Smooth muscle cell (in vitro differentiated cells): ENCODE data around the gene TMEM106B. TPM values are rescaled to one million over a fixed set of nuclear protein-coding genes. Genes with fewer than 3 reads are reported as not detected.

Source experiments
- DNase-seq: peaks from one replicate; lab custom pipeline; 2025; ENCODE audit not compliant: unreplicated experiment; lab: John Stamatoyannopoulos, UW
- H2AFZ ChIP-seq: fragments of 200-600 bp; sonication (generic); 2 replicates; pipeline ENCODE4 v1.6.0; 2016; ENCODE audit warnings: antibody characterized with exemption, low read depth, mild to moderate bottlenecking
- H3F3A ChIP-seq: fragments of 200-600 bp; sonication (generic); 2 replicates; pipeline ENCODE4 v1.6.0; 2017; ENCODE audit warnings: antibody characterized with exemption, low read depth
- H3K27ac ChIP-seq: fragments of 200-600 bp; sonication (generic); 2 replicates; pipeline ENCODE4 v1.5.1; 2016; ENCODE audit warnings: low read depth, mild to moderate bottlenecking
- H3K27me3 ChIP-seq: fragments of 200-600 bp; sonication (generic); 2 replicates; pipeline ENCODE4 v1.6.1; 2016; ENCODE audit warnings: low read depth, mild to moderate bottlenecking
- H3K36me3 ChIP-seq: fragments of 200-600 bp; sonication (generic); 2 replicates; pipeline ENCODE4 v1.5.1; 2016; ENCODE audit warnings: low read depth
- H3K4me1 ChIP-seq: fragments of 200-600 bp; sonication (generic); 2 replicates; pipeline ENCODE4 v1.5.1; 2016; ENCODE audit warnings: low read depth
- H3K4me2 ChIP-seq: fragments of 200-600 bp; sonication (generic); 2 replicates; pipeline ENCODE4 v1.6.0; 2016; ENCODE audit warnings: mild to moderate bottlenecking
- H3K4me3 ChIP-seq: fragments of 200-600 bp; sonication (generic); 2 replicates; pipeline ENCODE4 v1.5.1; 2016; ENCODE audit warnings: mild to moderate bottlenecking
- H3K79me2 ChIP-seq: fragments of 200-600 bp; sonication (generic); 2 replicates; pipeline ENCODE4 v1.6.0; 2016; ENCODE audit warnings: low read depth, mild to moderate bottlenecking
- H3K9ac ChIP-seq: fragments of 200-600 bp; sonication (generic); 2 replicates; pipeline ENCODE4 v1.6.0; 2016; ENCODE audit warnings: low read depth
- H3K9me3 ChIP-seq: fragments of 200-600 bp; sonication (generic); replicated peaks from 2 replicates; pipeline ENCODE4 v1.5.1; 2016; ENCODE audit warnings: low read depth
- H4K20me1 ChIP-seq: fragments of 200-600 bp; sonication (generic); 2 replicates; pipeline ENCODE4 v1.6.0; 2016; ENCODE audit warnings: low read depth
- CTCF ChIP-seq: fragments of 200-600 bp; sonication (generic); IDR thresholded peaks from 2 replicates; pipeline ENCODE4 v1.5.1; 2017; ENCODE audit warnings: borderline replicate concordance, mild to moderate bottlenecking, antibody characterized with exemption; ENCODE audit not compliant: insufficient read depth, poor library complexity, severe bottlenecking
- WGBS: methylation state at CpG from one replicate; pipeline ENCODE4 v1.1.7; 2016; ENCODE audit warnings: low lambda C conversion rate; 5-methylcytosine and 5-hydroxymethylcytosine counted together
- polyA plus RNA-seq: library from polyadenylated mRNA; unstranded; fragments of >200 nt; fragmentation: Nextera tagmentation; extraction: Ambion mirVana; gene quantifications from 2 replicates; pipeline ENCODE4 v1.2.1, GENCODE V29; 2016
- total RNA-seq: library from RNA; depleted of rRNA; stranded (reverse); fragments of >200 nt; gene quantifications from 2 replicates; pipeline ENCODE4 v1.2.3, GENCODE V29; 2014

The TMEM106B gene
- total and polyA plus RNA-seq, 2 experiments from 2014 or later: 27.9 to 132 TPM

GRCh38 chr7:12173671-12174070 lies 37.4 kb upstream of the TMEM106B start:
- H3K4me1 ChIP-seq: no peaks in the 10 kb centered on the region
- H3K27me3 ChIP-seq: no peaks in the 10 kb centered on the region
- no peaks in the 10 kb centered on the region for H3K36me3 ChIP-seq
- H3K4me2 ChIP-seq: no peak overlapping the region
- TF ChIP-seq CTCF: no peak
- no peak overlapping the region for H3K9ac ChIP-seq
- H3K27ac ChIP-seq: no peak overlapping the region
- H4K20me1 ChIP-seq: no peaks in the 10 kb centered on the region
- no peak overlapping the region for H2AFZ ChIP-seq
- no peaks in the 10 kb centered on the region for H3K79me2 ChIP-seq
- no peak overlapping the region for H3K4me3 ChIP-seq
- H3K9me3 ChIP-seq: no peaks in the 10 kb centered on the region
- DNase-seq: no peak
- no peaks in the 10 kb centered on the region for H3F3A ChIP-seq
- 83% methylated on average over 2 of the region's 2 CpGs for WGBS

GRCh38 chr7:12174931-12175330 lies 36.2 kb upstream of the TMEM106B start:
- no peak for TF ChIP-seq CTCF
- WGBS: 92% methylated on average over 1 of the region's 1 CpG
- H3K9me3 ChIP-seq: no peaks in the 10 kb centered on the region
- no peaks in the 10 kb centered on the region for H4K20me1 ChIP-seq
- H3K27me3 ChIP-seq: no peaks in the 10 kb centered on the region
- no peak overlapping the region for H3K27ac ChIP-seq
- H2AFZ ChIP-seq: no peak overlapping the region
- no peaks in the 10 kb centered on the region for H3F3A ChIP-seq
- no peak overlapping the region for H3K4me3 ChIP-seq
- no peaks in the 10 kb centered on the region for H3K4me1 ChIP-seq
- H3K36me3 ChIP-seq: no peaks in the 10 kb centered on the region
- no peak overlapping the region for H3K4me2 ChIP-seq
- no peak for DNase-seq
- H3K79me2 ChIP-seq: no peaks in the 10 kb centered on the region
- no peak overlapping the region for H3K9ac ChIP-seq

DNA sequence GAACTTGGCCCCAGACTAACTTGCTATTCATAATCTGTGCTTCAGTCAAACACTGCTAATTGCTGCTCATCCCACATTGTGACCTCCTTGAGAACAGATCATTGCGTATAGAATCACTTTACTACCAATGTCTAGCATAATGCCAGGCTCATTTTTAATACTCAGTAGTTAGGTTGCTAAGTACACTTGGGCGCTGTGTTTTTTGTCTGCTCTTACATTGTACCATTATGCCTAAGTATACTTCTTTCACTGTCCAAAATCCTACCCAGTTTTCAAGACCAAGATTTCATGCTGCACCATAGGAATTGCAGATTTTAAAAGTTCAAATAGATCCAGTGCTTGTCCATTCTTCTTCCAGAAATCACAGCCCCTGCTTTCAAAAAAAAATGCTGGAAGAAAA lies 32.8 kb upstream of the TMEM106B start:
- Histone ChIP-seq H3K4me3 (no peak overlapping the region), H2AFZ (no peak overlapping the region), H3K9ac (no peak overlapping the region), H3K79me2 (no peaks in the 10 kb centered on the region), H3K27me3 (no peaks in the 10 kb centered on the region), H3K9me3 (no peaks in the 10 kb centered on the region), H3K4me2 (no peak overlapping the region), H3K4me1 (no peaks in the 10 kb centered on the region), H3F3A (no peaks in the 10 kb centered on the region), H4K20me1 (no peaks in the 10 kb centered on the region), H3K36me3 (no peaks in the 10 kb centered on the region), H3K27ac (no peak overlapping the region)
- no peak for TF ChIP-seq CTCF
- WGBS: 92% methylated on average over 2 of the region's 2 CpGs
- DNase-seq: no peak

GRCh38 chr7:12194426-12194825 lies 16.7 kb upstream of the TMEM106B start:
- no peak for TF ChIP-seq CTCF
- DNase-seq: no peak
- Histone ChIP-seq H3K4me2 (no peak overlapping the region), H3K9me3 (no peaks in the 10 kb centered on the region), H3K27ac (no peak overlapping the region), H3K4me3 (no peak overlapping the region), H2AFZ (no peak overlapping the region), H3K9ac (no peak overlapping the region), H3K36me3 (no peaks in the 10 kb centered on the region), H4K20me1 (no peaks in the 10 kb centered on the region), H3K4me1 (no peaks in the 10 kb centered on the region), H3K27me3 (no peaks in the 10 kb centered on the region), H3F3A (no peaks in the 10 kb centered on the region), H3K79me2 (no peaks in the 10 kb centered on the region)
